ENCODE results near the gene SPAG16.

The SPAG16 gene

GRCh38 chr2:213537579-213537978 lies 253.3 kb downstream of the SPAG16 start:
- no peak overlapping the region for H3K4me3 ChIP-seq (ENCODE audit: low read depth, low read length)
- H3K27me3 ChIP-seq (ENCODE audit: insufficient read depth, low read depth, severe bottlenecking) = no peaks in the 10 kb centered on the region
- DNase-seq = no peak
- no peaks in the 10 kb centered on the region for H3K36me3 ChIP-seq
- no peak for TF ChIP-seq CTCF (IDR thresholded peaks at IDR 0.05; ENCODE audit: low read depth, low read length)
- H3K27ac ChIP-seq = no peak overlapping the region
- no peaks in the 10 kb centered on the region for H3K9me3 ChIP-seq (ENCODE audit: severe bottlenecking)

- no peaks in the 10 kb centered on the region for H3K36me3 ChIP-seq
- TF ChIP-seq CTCF (IDR thresholded peaks at IDR 0.05; ENCODE audit: low read depth, low read length) = no peak
- DNase-seq = no peak
Measured at GRCh38 chr2:213544940-213545339, 260.7 kb downstream of the SPAG16 start.

GRCh38 chr2:213545481-213545880 lies 261.2 kb downstream of the SPAG16 start:
- Histone ChIP-seq H3K27me3 (ENCODE audit: insufficient read depth, low read depth, severe bottlenecking) (no peaks in the 10 kb centered on the region), H3K4me3 (ENCODE audit: low read depth, low read length) (no peak overlapping the region), H3K27ac (no peak overlapping the region), H3K36me3 (no peaks in the 10 kb centered on the region), H3K9me3 (ENCODE audit: severe bottlenecking) (no peaks in the 10 kb centered on the region)
- DNase-seq = no peak
- TF ChIP-seq CTCF (IDR thresholded peaks at IDR 0.05; ENCODE audit: low read depth, low read length) = no peak

More at GRCh38 chr2:213544940-213545339, 260.7 kb downstream of the SPAG16 start:
- H3K27ac ChIP-seq = no peak overlapping the region
- no peak overlapping the region for H3K4me3 ChIP-seq (ENCODE audit: low read depth, low read length)
- H3K27me3 ChIP-seq (ENCODE audit: insufficient read depth, low read depth, severe bottlenecking) = no peaks in the 10 kb centered on the region
- no peaks in the 10 kb centered on the region for H3K9me3 ChIP-seq (ENCODE audit: severe bottlenecking)

GRCh38 chr2:213545964-213546475 lies 261.8 kb downstream of the SPAG16 start:
- H3K27me3 ChIP-seq (ENCODE audit: insufficient read depth, low read depth, severe bottlenecking) = no peaks in the 10 kb centered on the region
- H3K4me3 ChIP-seq (ENCODE audit: low read depth, low read length) = no peak overlapping the region
- TF ChIP-seq CTCF (IDR thresholded peaks at IDR 0.05; ENCODE audit: low read depth, low read length) = no peak
- H3K27ac ChIP-seq = no peak overlapping the region
- H3K9me3 ChIP-seq (ENCODE audit: severe bottlenecking) = no peaks in the 10 kb centered on the region
- DNase-seq = no peak
- no peaks in the 10 kb centered on the region for H3K36me3 ChIP-seq

- Histone ChIP-seq H3K4me3 (ENCODE audit: low read depth, low read length) (no peak overlapping the region), H3K27me3 (ENCODE audit: insufficient read depth, low read depth, severe bottlenecking) (no peaks in the 10 kb centered on the region), H3K36me3 (no peaks in the 10 kb centered on the region), H3K27ac (no peak overlapping the region), H3K9me3 (ENCODE audit: severe bottlenecking) (no peaks in the 10 kb centered on the region)
- DNase-seq = no peak
- TF ChIP-seq CTCF (IDR thresholded peaks at IDR 0.05; ENCODE audit: low read depth, low read length) = no peak
Measured at GRCh38 chr2:213551526-213551925, 267.3 kb downstream of the SPAG16 start.

GRCh38 chr2:213559053-213559452 lies 274.8 kb downstream of the SPAG16 start:
- no peak overlapping the region for H3K27ac ChIP-seq
- no peaks in the 10 kb centered on the region for H3K9me3 ChIP-seq (ENCODE audit: severe bottlenecking)
- no peak for TF ChIP-seq CTCF (IDR thresholded peaks at IDR 0.05; ENCODE audit: low read depth, low read length)
- H3K27me3 ChIP-seq (ENCODE audit: insufficient read depth, low read depth, severe bottlenecking) = no peaks in the 10 kb centered on the region
- no peaks in the 10 kb centered on the region for H3K36me3 ChIP-seq
- DNase-seq = no peak
- no peak overlapping the region for H3K4me3 ChIP-seq (ENCODE audit: low read depth, low read length)

All from WERI-Rb-1 (cell line).